Kidney (tissue), 14 donors: Measurements from ENCODE around the gene MECR. TPM values are rescaled to one million over a fixed set of nuclear protein-coding genes. Genes with fewer than 3 reads are reported as not detected.
"Not testable (repeated sequence)": the region's sequence is repeated elsewhere in the genome, so short reads cannot be mapped to it uniquely, and the experiment has no call there.

Experiments used
- DNase-seq, 5 donors: peaks; one replicate each; pipeline ENCODE4 v3.0.0-alpha.2; 2013 to 2020
- FAIRE-seq: peaks from 2 replicates; lab custom pipeline; 2012; peaks lifted over from hg19 to GRCh38; lab: Jason Lieb, UNC
- H3K27ac ChIP-seq, 2 donors: one replicate each; pipeline ENCODE4 v1.7.0; 2013; ENCODE audit warnings: low read depth in 2 of 2, low read length in 2 of 2, inconsistent platforms in 1 of 2
- H3K27me3 ChIP-seq: one replicate; pipeline ENCODE4 v1.7.1; 2013; ENCODE audit warnings: low read length, inconsistent platforms; ENCODE audit not compliant: control insufficient read depth, insufficient read depth
- H3K36me3 ChIP-seq, 3 donors: one replicate each; pipeline versions ENCODE4 v1.7.0 to v1.7.1; 2013; ENCODE audit warnings: low read length in 3 of 3, control low read depth in 1 of 3, inconsistent platforms in 1 of 3; ENCODE audit not compliant: insufficient read depth in 3 of 3, control insufficient read depth in 2 of 3
- H3K4me1 ChIP-seq, 3 donors: one replicate each; pipeline versions ENCODE4 v1.7.0 to v1.7.1; 2013; ENCODE audit warnings: low read length in 3 of 3, inconsistent platforms in 1 of 3, low read depth in 1 of 3; ENCODE audit not compliant: control insufficient read depth in 2 of 3, insufficient read depth in 2 of 3
- H3K4me3 ChIP-seq, 3 donors: one replicate each; pipeline versions ENCODE4 v1.7.0 to v1.8.1; 2013; ENCODE audit warnings: low read length in 3 of 3, control low read depth in 1 of 3, inconsistent platforms in 1 of 3
- H3K9ac ChIP-seq, 3 donors: one replicate each; pipeline versions ENCODE4 v1.7.0 to v1.7.1; 2013; ENCODE audit warnings: low read length in 3 of 3, control low read depth in 1 of 3, inconsistent platforms in 1 of 3
- H3K9me3 ChIP-seq, 3 donors: one replicate each; pipeline versions ENCODE4 v1.7.0 to v1.7.1; 2013; ENCODE audit warnings: low read length in 3 of 3, control low read depth in 1 of 3, inconsistent platforms in 1 of 3; ENCODE audit not compliant: control insufficient read depth in 2 of 3, insufficient read depth in 1 of 3
- CTCF ChIP-seq: IDR thresholded peaks from 3 replicates; pipeline ENCODE4 v1.5.1; 2012; ENCODE audit warnings: mild to moderate bottlenecking, moderate library complexity, borderline replicate concordance; ENCODE audit not compliant: insufficient read depth; ENCODE audit errors: extremely low read depth
- intact Hi-C: fragments of 100-400 bp; cut with DNase I; formaldehyde crosslinking; loops from one replicate; pipeline ENCODE4 v1.11.1; 2022
- polyA plus RNA-seq: library from polyadenylated mRNA; stranded (reverse); fragments of 350-450 nt; fragmentation: Illumina TruSeq; extraction: RNeasy Lipid Tissue Mini Kit (QIAGEN cat#74804); gene quantifications from one replicate; pipeline ENCODE4 v1.2.3, GENCODE V29; 2014; ENCODE audit warnings: low read depth, low replicate concordance; ENCODE audit not compliant: insufficient read depth
- total RNA-seq: library from RNA; stranded (reverse); fragmentation: NEBNext Ultra II Directional; extraction: Animal tissue kit (Norgen Biotek cat#: 25700); gene quantifications from one replicate; pipeline ENCODE4 v1.2.1, GENCODE V29; 2021
- donor health status: control.
- donor health status: control.
- donor health status: control.
- donor health status: control.
- donor health status: control.
- donor health status: DM: yes; HTN: yes; CAD: no.
- donor health status: Normal renal cell carcinoma (clear cell type).

Gene MECR
- total and polyA plus RNA-seq, 2 donors from 2014 or later: 27.7 to 42.6 TPM

- Histone ChIP-seq H3K4me1 (peaks cover 0 to 18% (median 4%) of the 10 kb centered on the region in 3 donors), H3K9me3 (no peaks in the 10 kb centered on the region), H3K36me3 (no peaks in the 10 kb centered on the region), H3K27ac (no peak overlapping the region), H3K27me3 (peaks cover 5% of the 10 kb centered on the region), H3K9ac (peak overlapping the region; percentile 24 to 86 (median 54)), H3K4me3 (peak overlapping the region; percentile 70 to 95 (median 88))
- FAIRE-seq (no peak), DNase-seq (peak; percentile 74 to 87 (median 82))
- intact Hi-C loops: loop anchor here (10.0 kb wide), 1 partner anchor 1468 kb away; no protein-coding TSS in a partner anchor
- TF ChIP-seq CTCF: no peak
These were observed 6.5 kb upstream of the MECR start for GRCh38 chr1:29237129-29237821.

GRCh38 chr1:29236712-29237128 is 6.0 kb upstream of the MECR start:
- Histone ChIP-seq H3K9ac (peak overlapping the region; percentile 24 to 86 (median 54)), H3K4me3 (peak overlapping the region; percentile 70 to 95 (median 88)), H3K9me3 (no peaks in the 10 kb centered on the region), H3K27me3 (peaks cover 5% of the 10 kb centered on the region), H3K4me1 (peaks cover 0 to 18% (median 4%) of the 10 kb centered on the region in 3 donors), H3K36me3 (no peaks in the 10 kb centered on the region), H3K27ac (peak overlapping the region in 1 of 2 donors; percentile 14)
- no peak for TF ChIP-seq CTCF
- peak in 1 of 5 donors; percentile 60 for DNase-seq
- intact Hi-C loops: loop anchor here (10.0 kb wide), 1 partner anchor 1468 kb away; no protein-coding TSS in a partner anchor
- FAIRE-seq: no peak

- Histone ChIP-seq H3K4me1 (peaks cover 0 to 18% (median 4%) of the 10 kb centered on the region in 3 donors), H3K9ac (peak within 1 kb of the TSS; percentile 24 to 86 (median 54)), H3K4me3 (peak within 1 kb of the TSS; percentile 70 to 95 (median 88)), H3K9me3 (no peaks in the 10 kb centered on the region), H3K36me3 (no peaks in the 10 kb centered on the region), H3K27ac (peak within 1 kb of the TSS in 1 of 2 donors; percentile 14), H3K27me3 (peaks cover 5% of the 10 kb centered on the region)
- TF ChIP-seq CTCF: peak; percentile 93
- no peak for FAIRE-seq
- intact Hi-C loops: loop anchor here (10.0 kb wide), 1 partner anchor 1469 kb away; no protein-coding TSS in a partner anchor
- DNase-seq: peak; percentile 78 to 93 (median 88)
These were observed 5.4 kb upstream of the MECR start, which contains the start of gene PTPRU for GRCh38 chr1:29235955-29236711. PTPRU (plus strand) TSS chr1:29236522; CDS start chr1:29236645, 123 bp downstream.

- intact Hi-C loops: loop anchor here (10.0 kb wide), 1 partner anchor 1470 kb away; no protein-coding TSS in a partner anchor
- not testable (repeated sequence) for H3K4me3 ChIP-seq, FAIRE-seq, H3K36me3 ChIP-seq, H3K27me3 ChIP-seq, DNase-seq, H3K27ac ChIP-seq, H3K9ac ChIP-seq, H3K9me3 ChIP-seq
- peaks cover 0 to 24% (median 9%) of the 10 kb centered on the region in 3 donors for H3K4me1 ChIP-seq
These were observed 4.1 kb upstream of the MECR start for GRCh38 chr1:29234881-29235280.
